GM12872 (cell line): ENCODE data around the gene RAD50.

Experiments
- TF ChIP-seq, protein P1 (sequence below): IDR thresholded peaks from 3 replicates; pipeline ENCODE4 v1.5.1; 2011; ENCODE audit warnings: low read depth, mild to moderate bottlenecking, low read length, moderate library complexity; ENCODE audit not compliant: insufficient read depth

The RAD50 gene

DNA sequence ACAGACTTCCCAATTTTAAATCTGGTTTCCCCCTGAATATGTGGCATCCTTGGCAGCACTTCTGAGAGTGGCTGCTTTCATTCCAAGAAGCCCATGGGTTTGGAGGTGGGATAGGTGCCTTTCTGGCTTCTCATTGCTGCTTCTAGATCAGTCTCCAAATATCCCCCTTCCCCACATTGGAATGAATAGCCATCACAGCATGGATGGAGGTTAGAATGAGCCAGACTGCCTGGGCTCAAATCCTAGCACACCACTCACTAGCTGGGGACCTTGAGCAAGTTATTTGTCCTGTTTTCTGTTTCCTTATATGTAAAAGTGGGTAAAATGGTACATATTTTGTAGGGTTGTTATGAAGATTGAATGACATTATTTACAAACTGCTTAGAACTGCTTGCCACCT is 87.4 kb downstream of the RAD50 start:
- TF ChIP-seq, protein P1, sequence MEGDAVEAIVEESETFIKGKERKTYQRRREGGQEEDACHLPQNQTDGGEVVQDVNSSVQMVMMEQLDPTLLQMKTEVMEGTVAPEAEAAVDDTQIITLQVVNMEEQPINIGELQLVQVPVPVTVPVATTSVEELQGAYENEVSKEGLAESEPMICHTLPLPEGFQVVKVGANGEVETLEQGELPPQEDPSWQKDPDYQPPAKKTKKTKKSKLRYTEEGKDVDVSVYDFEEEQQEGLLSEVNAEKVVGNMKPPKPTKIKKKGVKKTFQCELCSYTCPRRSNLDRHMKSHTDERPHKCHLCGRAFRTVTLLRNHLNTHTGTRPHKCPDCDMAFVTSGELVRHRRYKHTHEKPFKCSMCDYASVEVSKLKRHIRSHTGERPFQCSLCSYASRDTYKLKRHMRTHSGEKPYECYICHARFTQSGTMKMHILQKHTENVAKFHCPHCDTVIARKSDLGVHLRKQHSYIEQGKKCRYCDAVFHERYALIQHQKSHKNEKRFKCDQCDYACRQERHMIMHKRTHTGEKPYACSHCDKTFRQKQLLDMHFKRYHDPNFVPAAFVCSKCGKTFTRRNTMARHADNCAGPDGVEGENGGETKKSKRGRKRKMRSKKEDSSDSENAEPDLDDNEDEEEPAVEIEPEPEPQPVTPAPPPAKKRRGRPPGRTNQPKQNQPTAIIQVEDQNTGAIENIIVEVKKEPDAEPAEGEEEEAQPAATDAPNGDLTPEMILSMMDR: no peak

DNA sequence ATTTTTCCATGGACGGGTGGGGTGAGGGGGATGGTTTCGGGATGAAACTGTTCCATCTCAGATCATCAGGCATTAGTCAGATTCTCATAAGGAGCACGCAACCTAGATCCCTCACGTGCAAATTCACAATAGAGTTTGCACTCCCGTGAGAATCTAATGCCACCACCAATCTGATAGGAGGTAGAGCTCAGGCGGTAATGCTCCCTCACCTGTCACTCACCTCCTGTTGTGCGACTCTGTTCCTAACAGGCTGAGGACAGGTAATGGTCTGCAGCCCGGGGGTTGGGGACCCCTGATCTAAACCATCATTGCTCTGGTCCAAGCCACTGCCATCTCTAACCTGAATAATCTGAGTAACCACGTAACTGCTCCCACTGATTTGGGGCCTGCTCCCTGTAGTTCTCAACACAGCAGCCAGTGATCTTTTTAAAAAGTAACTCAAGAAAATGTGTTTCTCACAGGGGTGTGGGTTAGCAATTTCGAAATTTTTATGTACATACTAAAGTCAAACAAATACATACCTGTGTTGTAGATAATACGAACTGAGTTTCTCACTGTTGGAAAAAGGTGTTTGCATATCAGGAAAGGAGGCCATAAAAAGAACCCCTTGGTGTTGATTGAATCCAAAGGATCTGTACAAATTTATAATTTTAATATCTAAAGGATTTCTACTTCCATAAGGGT is 89.9 kb downstream of the RAD50 start:
- TF ChIP-seq, protein P1: no peak

DNA sequence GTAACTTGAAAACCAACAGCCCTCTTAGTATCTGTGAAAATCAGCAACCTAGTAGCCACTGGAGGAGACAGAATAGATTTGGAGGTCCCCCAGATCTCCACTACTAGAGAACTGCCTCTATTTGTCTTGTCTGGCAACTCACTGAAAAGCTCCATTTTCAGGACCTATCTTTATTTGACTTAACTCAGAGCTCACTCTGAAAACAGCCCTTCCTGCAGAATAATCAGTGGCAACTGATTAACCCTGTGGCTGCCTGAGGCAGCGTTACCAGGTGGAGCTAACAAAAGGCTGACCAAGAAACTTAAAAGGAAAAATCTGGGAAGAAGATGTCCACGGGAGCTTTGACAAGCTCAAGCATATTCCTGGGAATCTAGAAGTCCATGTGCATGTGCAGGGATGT is 90.7 kb downstream of the RAD50 start:
- TF ChIP-seq, protein P1: no peak

DNA sequence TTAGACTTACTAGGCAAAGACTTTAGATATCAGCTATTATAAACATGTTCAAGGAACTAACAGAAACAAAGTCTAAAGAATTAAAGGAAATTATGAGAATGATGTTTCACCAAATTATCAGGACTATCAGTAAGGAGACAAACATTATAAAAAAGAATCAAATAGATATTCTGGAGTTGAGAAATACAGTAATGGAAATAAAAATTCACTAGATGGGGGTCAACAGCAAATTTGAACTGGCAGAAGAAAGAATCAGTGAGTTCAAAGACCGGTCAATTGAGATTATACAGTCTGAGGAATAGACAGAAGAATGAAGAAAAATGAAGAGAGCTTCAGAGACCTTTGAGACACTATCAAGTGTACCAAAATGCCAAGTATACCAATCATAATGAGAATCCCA is 91.6 kb downstream of the RAD50 start:
- TF ChIP-seq, protein P1: no peak

DNA sequence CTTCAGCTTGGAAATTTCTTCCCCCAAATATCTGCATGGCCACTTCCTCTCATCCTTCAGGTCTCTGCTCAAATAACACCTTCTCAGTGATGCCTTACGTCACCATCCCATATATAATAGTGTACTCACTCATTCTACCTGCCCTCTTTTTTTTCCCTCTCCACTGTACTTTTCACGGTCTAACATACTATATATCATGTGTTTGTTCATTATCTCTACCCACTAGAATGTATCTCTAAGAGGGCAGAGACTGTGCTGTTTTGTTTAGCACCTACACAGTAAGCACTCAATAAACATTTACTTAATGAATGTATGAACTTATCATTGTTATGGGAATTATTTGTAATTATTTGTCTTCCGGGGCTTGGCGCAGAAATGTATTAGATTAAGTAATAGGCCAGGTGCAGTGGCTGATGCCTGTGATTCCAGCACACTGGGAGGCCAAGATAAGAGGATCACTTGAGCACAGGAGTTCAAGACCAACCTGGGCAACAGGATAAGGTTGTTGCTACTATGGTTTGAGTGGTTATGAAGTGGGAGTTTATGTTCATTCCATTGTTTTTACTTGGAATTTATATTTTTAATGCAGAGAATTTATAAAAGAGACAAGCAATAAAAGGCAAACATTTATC is 95.2 kb downstream of the RAD50 start:
- TF ChIP-seq, protein P1: no peak

DNA sequence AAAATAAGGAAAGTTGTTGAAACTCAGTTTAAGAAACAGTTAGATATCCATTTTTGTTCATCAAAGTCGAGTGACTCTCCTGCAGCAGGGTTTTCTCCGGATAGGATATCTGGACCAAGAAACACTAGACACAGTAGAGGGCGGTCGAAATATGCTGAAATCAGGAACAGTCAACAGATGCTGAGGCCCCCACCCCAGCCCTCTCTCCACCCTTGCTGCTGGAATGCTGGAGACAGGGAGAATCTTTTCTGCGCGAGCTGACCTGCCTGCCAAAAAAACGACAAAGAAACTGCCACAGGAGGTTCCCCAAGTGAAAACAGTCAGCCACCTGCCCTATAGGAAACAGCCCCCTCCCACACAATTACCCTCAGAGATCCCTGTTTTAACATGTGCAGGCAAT is 96.9 kb downstream of the RAD50 start:
- TF ChIP-seq, protein P1: no peak

DNA sequence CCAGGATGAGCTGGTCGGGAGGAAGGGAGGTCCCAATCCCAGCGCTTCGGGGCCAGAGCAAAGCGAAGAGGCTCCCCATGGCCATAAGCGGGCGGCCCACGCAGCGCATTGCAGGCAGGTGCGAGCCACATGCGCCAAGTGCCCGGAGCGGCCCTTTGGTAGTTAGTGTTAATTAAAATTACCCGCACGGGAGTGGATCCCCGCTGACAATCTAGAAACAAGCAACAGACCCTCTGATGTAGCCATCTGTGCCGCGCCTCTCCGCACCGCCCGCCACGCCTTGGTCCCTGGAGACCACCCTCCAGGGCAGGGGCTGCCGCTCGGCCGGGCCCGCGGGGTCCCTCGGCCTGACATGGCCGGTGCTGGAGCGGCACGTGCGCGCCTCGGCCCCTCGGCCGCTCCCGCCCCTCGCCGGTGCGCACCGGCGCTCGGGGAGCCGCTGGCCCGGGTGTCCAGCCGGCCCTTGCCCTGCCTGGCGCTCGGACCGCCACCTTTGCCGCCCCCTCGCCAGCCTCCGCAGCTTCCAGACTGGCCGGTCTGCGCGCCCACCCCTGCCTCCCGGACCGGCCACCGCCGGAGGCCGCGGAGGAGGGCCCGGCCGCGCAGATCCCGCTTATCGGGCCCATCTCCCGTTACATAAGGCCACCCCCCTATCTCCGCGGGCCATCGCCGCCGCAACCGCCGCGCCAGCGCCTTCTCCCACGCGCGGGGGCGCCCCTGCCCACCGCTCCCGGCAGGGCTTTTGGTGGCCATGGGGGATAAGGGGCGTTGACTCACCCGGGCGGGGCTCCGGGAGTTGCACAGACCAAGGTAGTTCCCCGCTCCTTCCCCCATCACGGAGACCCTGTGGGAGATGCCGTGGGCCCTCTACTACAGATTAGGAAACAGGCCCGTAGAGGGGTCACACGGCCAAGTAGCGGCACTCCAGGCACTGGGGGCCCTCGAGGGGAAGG is 99.3 kb downstream of the RAD50 start:
- TF ChIP-seq, protein P1: 0 out of 3 replicates have a peak, but pooled peaks have one; percentile 8
